IMR-90 (cell line): ENCODE data around the gene URI1. TPM values are rescaled to one million over a fixed set of nuclear protein-coding genes. Genes with fewer than 3 reads are reported as not detected.

Source experiments
- ATAC-seq: fragments of 200-7000 bp; cut with Tn5 transposase; 2 replicates; pipeline ENCODE4 v1.9.1; 2020; ENCODE audit warnings: low read depth, mild to moderate bottlenecking, moderate library complexity
- BruUV-seq: library from RNA; stranded (reverse); fragments of 400-500 nt; replicated peaks from 2 replicates; lab custom pipeline; 2021; lab: Mats Ljungman, UMichigan
- CTCF ChIA-PET: fragments of 300-600 bp; formaldehyde crosslinking; extraction: SDS; loops from one replicate; lab custom pipeline; 2021; ENCODE audit warnings: antibody characterized with exemption; lab: Yijun Ruan, JAX
- POLR2A ChIA-PET: fragments of 300-600 bp; sonication (Branson Sonifier 250); formaldehyde crosslinking; loops from one replicate; lab custom pipeline; 2022; ENCODE audit warnings: antibody characterized with exemption; ENCODE audit not compliant: unreplicated experiment; lab: Charles Lee
- DNase-seq: peaks from one replicate; pipeline ENCODE4 v3.0.0; 2013
- H2AFZ ChIP-seq: replicated peaks from 2 replicates; pipeline ENCODE3; 2013; ENCODE audit warnings: low read length, mild to moderate bottlenecking; ENCODE audit not compliant: poor library complexity
- H2AK5ac ChIP-seq: 2 replicates; pipeline ENCODE4 v1.6.1; 2013; ENCODE audit warnings: low read depth, low read length, inconsistent platforms
- H2AK9ac ChIP-seq: replicated peaks from 2 replicates; pipeline ENCODE3; 2013; ENCODE audit warnings: mild to moderate bottlenecking, low read depth, low read length, moderate library complexity; ENCODE audit not compliant: poor library complexity
- H2BK120ac ChIP-seq: 2 replicates; pipeline ENCODE4 v1.6.1; 2013; ENCODE audit warnings: low read depth, low read length, inconsistent platforms
- H2BK15ac ChIP-seq: 3 replicates; pipeline ENCODE4 v1.6.1; 2013; ENCODE audit warnings: low read depth, low read length, inconsistent platforms
- H2BK20ac ChIP-seq: 2 replicates; pipeline ENCODE4 v1.6.1; 2013; ENCODE audit warnings: low read depth, mild to moderate bottlenecking, inconsistent platforms, low read length, moderate library complexity
- H2BK5ac ChIP-seq: 2 replicates; pipeline ENCODE4 v1.6.1; 2013; ENCODE audit warnings: mild to moderate bottlenecking, low read depth, low read length, inconsistent platforms; ENCODE audit not compliant: poor library complexity, severe bottlenecking
- H3K14ac ChIP-seq: replicated peaks from 2 replicates; pipeline ENCODE4 v1.6.1; 2013; ENCODE audit warnings: low read depth, low read length, inconsistent platforms
- H3K18ac ChIP-seq: 2 replicates; pipeline ENCODE4 v1.6.1; 2013; ENCODE audit warnings: low read depth, low read length, control low read depth
- H3K23ac ChIP-seq: 2 replicates; pipeline ENCODE4 v1.6.1; 2013; ENCODE audit warnings: low read depth, low read length, inconsistent platforms
- H3K27ac ChIP-seq: 2 replicates; pipeline ENCODE4 v1.5.1; 2013; ENCODE audit warnings: mild to moderate bottlenecking, control low read depth, low read length; ENCODE audit not compliant: insufficient read depth
- H3K27me3 ChIP-seq: 2 replicates; pipeline ENCODE4 v1.6.1; 2013; ENCODE audit warnings: low read length; ENCODE audit not compliant: control insufficient read depth, insufficient read depth
- H3K36me3 ChIP-seq: 2 replicates; pipeline ENCODE4 v1.6.1; 2013; ENCODE audit warnings: low read length, mixed read lengths; ENCODE audit not compliant: control insufficient read depth, insufficient read depth
- H3K4ac ChIP-seq: 2 replicates; pipeline ENCODE4 v1.6.1; 2013; ENCODE audit warnings: low read depth, low read length, inconsistent platforms
- H3K4me1 ChIP-seq: 2 replicates; pipeline ENCODE4 v1.6.1; 2013; ENCODE audit warnings: low read length, mixed read lengths; ENCODE audit not compliant: control insufficient read depth, insufficient read depth
- H3K4me2 ChIP-seq: 2 replicates; pipeline ENCODE4 v1.6.1; 2013; ENCODE audit warnings: low read depth, mild to moderate bottlenecking, control low read depth, low read length, moderate library complexity
- H3K4me3 ChIP-seq: 2 replicates; pipeline ENCODE4 v1.5.1; 2013; ENCODE audit warnings: low read depth, mild to moderate bottlenecking, control low read depth, low read length, moderate library complexity; ENCODE audit not compliant: insufficient read depth
- H3K56ac ChIP-seq: 2 replicates; pipeline ENCODE4 v1.6.1; 2013; ENCODE audit warnings: low read length, inconsistent platforms; ENCODE audit not compliant: insufficient read depth; ENCODE audit errors: extremely low read depth
- H3K79me1 ChIP-seq, 2 experiments: 2 replicates each; pipeline ENCODE4 v1.6.1; 2013; ENCODE audit warnings: low read length in 2 of 2, inconsistent platforms in 1 of 2, low read depth in 1 of 2
- H3K9ac ChIP-seq: 2 replicates; pipeline ENCODE4 v1.6.1; 2013; ENCODE audit warnings: low read depth, low read length, control low read depth
- H3K9me1 ChIP-seq: 2 replicates; pipeline ENCODE4 v1.6.1; 2013; ENCODE audit warnings: low read length, inconsistent platforms; ENCODE audit not compliant: insufficient read depth
- H3K9me3 ChIP-seq: 2 replicates; pipeline ENCODE4 v1.6.1; 2013; ENCODE audit warnings: low read length; ENCODE audit not compliant: control insufficient read depth, insufficient read depth
- H4K20me1 ChIP-seq: 2 replicates; pipeline ENCODE4 v1.6.1; 2013; ENCODE audit warnings: low read length, inconsistent platforms; ENCODE audit not compliant: insufficient read depth
- H4K5ac ChIP-seq: 2 replicates; pipeline ENCODE4 v1.6.1; 2013; ENCODE audit warnings: mild to moderate bottlenecking, low read depth, low read length, control low read depth
- H4K8ac ChIP-seq, 2 experiments: 2 replicates each; pipeline ENCODE4 v1.6.1; 2013; ENCODE audit warnings: low read depth in 2 of 2, low read length in 2 of 2, control low read depth in 1 of 2, inconsistent platforms in 1 of 2
- H4K91ac ChIP-seq: 2 replicates; pipeline ENCODE4 v1.6.1; 2013; ENCODE audit warnings: low read depth, low read length, inconsistent platforms; ENCODE audit not compliant: insufficient read depth
- BHLHE40 ChIP-seq: fragments of 150-350 bp; IDR thresholded peaks from 2 replicates; pipeline ENCODE4 v1.6.1; 2016; ENCODE audit warnings: mild to moderate bottlenecking, low read depth, low read length
- CHD1 ChIP-seq: IDR thresholded peaks from 2 replicates; pipeline ENCODE4 v1.6.1; 2012; ENCODE audit warnings: low read depth, low read length, improper control_type of control experiment
- ELK1 ChIP-seq: fragments of 150-350 bp; IDR thresholded peaks from 2 replicates; pipeline ENCODE4 v1.6.1; 2016; ENCODE audit warnings: low read depth, mild to moderate bottlenecking, low read length, moderate library complexity, borderline replicate concordance
- MXI1 ChIP-seq: IDR thresholded peaks from 2 replicates; pipeline ENCODE4 v1.6.1; 2012; ENCODE audit warnings: low read depth, mild to moderate bottlenecking, low read length, moderate library complexity, borderline replicate concordance
- RFX5 ChIP-seq: IDR thresholded peaks from 2 replicates; pipeline ENCODE4 v1.8.0; 2012; ENCODE audit warnings: low read depth, mild to moderate bottlenecking, low read length, moderate library complexity
- SMC3 ChIP-seq: fragments of 150-350 bp; IDR thresholded peaks from 2 replicates; pipeline ENCODE4 v1.6.1; 2016; ENCODE audit warnings: low read depth, mild to moderate bottlenecking, antibody characterized with exemption, low read length, moderate library complexity
- USF2 ChIP-seq: fragments of 150-350 bp; IDR thresholded peaks from 2 replicates; pipeline ENCODE4 v1.6.1; 2017; ENCODE audit warnings: mild to moderate bottlenecking, antibody characterized with exemption, low read length, low read depth
- WGBS, 2 experiments: methylation state at CpG; one replicate each; pipeline versions ENCODE4 v1.1.5 to v1.1.7; 2013; ENCODE audit warnings: missing lambda C conversion rate in 2 of 2; ENCODE audit not compliant: insufficient read length in 1 of 2; ENCODE audit errors: extremely low coverage in 2 of 2; 5-methylcytosine and 5-hydroxymethylcytosine counted together
- dilution Hi-C: fragments of 300-500 bp; cut with HindIII; formaldehyde crosslinking; loops from one replicate; pipeline ENCODE4 v1.14.3; 2018; ENCODE audit warnings: low sequenced_read_pairs; ENCODE audit not compliant: unreplicated experiment
- in situ Hi-C: fragments of 300-500 bp; cut with MboI; formaldehyde crosslinking; loops from 3 replicates; pipeline ENCODE4 v1.14.3; 2019; ENCODE audit warnings: low sequenced_read_pairs, inconsistent platforms, mixed read lengths
- intact Hi-C: fragments of 100-400 bp; cut with micrococcal nuclease; formaldehyde crosslinking; loops from 2 replicates; pipeline ENCODE4 v1.10.0; 2022
- polyA plus RNA-seq, 3 experiments: library from polyadenylated mRNA; depleted of rRNA; stranded (reverse); fragments of >200 nt; gene quantifications; 2 replicates each; pipeline ENCODE4 v1.2.3, GENCODE V29; 2012; ENCODE audit warnings: low replicate concordance in 1 of 3
- total RNA-seq: library from RNA; depleted of rRNA; stranded (reverse); fragments of >200 nt; gene quantifications from 2 replicates; pipeline ENCODE4 v1.2.3, GENCODE V29; 2012

URI1 gene
- total and polyA plus RNA-seq, 2 of the 4 experiments (the other 2 are of a cell fraction) = 43.2 to 45.3 TPM

- Histone ChIP-seq H3K56ac (no peak overlapping the region), H2BK20ac (no peak overlapping the region), H3K36me3 (no peaks in the 10 kb centered on the region), H3K9me3 (0 out of 2 replicates have a peak, but pooled peaks cover 2% of the 10 kb centered on the region), H3K9me1 (no peaks in the 10 kb centered on the region), H2AFZ (no peak overlapping the region), H4K91ac (no peak overlapping the region), H4K5ac (no peak overlapping the region), H3K79me1 (peaks cover 6 to 20% of the 10 kb centered on the region in 2 experiments), H3K23ac (no peak overlapping the region), H3K4ac (no peak overlapping the region), H3K27ac (no peak overlapping the region), H2BK120ac (no peak overlapping the region), H4K20me1 (no peaks in the 10 kb centered on the region), H2AK5ac (no peak overlapping the region), H2AK9ac (no peak overlapping the region), H4K8ac (no peak overlapping the region), H3K18ac (no peak overlapping the region), H3K4me1 (no peaks in the 10 kb centered on the region; the same call in 1 of the 2 replicates), H3K4me2 (no peak overlapping the region), H2BK5ac (no peak overlapping the region), H3K14ac (no peak overlapping the region), H3K4me3 (no peak overlapping the region), H3K27me3 (no peaks in the 10 kb centered on the region), H2BK15ac (no peak overlapping the region), H3K9ac (no peak overlapping the region)
- no CpG with 5 or more reads among the region's 3 CpGs for WGBS, 2 experiments
- ChIA-PET POLR2A (interaction anchor here (0.6 kb wide), 1 partner anchor 14 kb away, joined by 3 read pairs; no protein-coding TSS in a partner anchor), CTCF (interaction anchor here (0.6 kb wide), 1 partner anchor 10 kb away, joined by 4 read pairs; no protein-coding TSS in a partner anchor)
- dilution Hi-C loops = no loop called here
- no TSS peak for BruUV-seq
- in situ Hi-C loops = no loop called here
- ATAC-seq (no peak), DNase-seq (no peak)
- TF ChIP-seq RFX5 (no peak), SMC3 (no peak), CHD1 (no peak), MXI1 (no peak), USF2 (no peak), ELK1 (no peak), BHLHE40 (no peak)
- intact Hi-C loops = no loop called here
These were observed 59.3 kb downstream of the URI1 start for GRCh38 chr19:30001301-30001700.
